A673 (cell line): Measurements from ENCODE around the gene SND1. TPM values are rescaled to one million over a fixed set of nuclear protein-coding genes. Genes with fewer than 3 reads are reported as not detected.

Experiments used
- BruUV-seq: library from RNA; stranded (reverse); fragments of 400-500 nt; replicated peaks from 2 replicates; lab custom pipeline; 2021; lab: Mats Ljungman, UMichigan
- CTCF ChIA-PET: fragments of 300-600 bp; sonication (Branson Sonifier 250); formaldehyde crosslinking; loops from one replicate; lab custom pipeline; 2022; ENCODE audit warnings: antibody characterized with exemption; lab: Charles Lee
- POLR2A ChIA-PET: fragments of 300-600 bp; sonication (Branson Sonifier 250); formaldehyde crosslinking; loops from one replicate; lab custom pipeline; 2022; ENCODE audit warnings: antibody characterized with exemption; ENCODE audit not compliant: low non-redundant PET; lab: Charles Lee
- DNase-seq: peaks from one replicate; pipeline ENCODE4 v3.0.0-alpha.2; 2015; ENCODE audit warnings: low spot score
- H3K27ac ChIP-seq: fragments of 200-600 bp; sonication (generic); 2 replicates; pipeline ENCODE4 v1.5.1; 2016; ENCODE audit warnings: mixed run types, low read depth, mild to moderate bottlenecking, mixed read lengths, antibody characterized with exemption, low read length; ENCODE audit not compliant: poor library complexity, severe bottlenecking
- H3K27me3 ChIP-seq: fragments of 200-600 bp; sonication (generic); replicated peaks from 2 replicates; pipeline ENCODE4 v1.6.1; 2017; ENCODE audit warnings: mixed run types, low read depth, mild to moderate bottlenecking, mixed read lengths, antibody characterized with exemption, low read length; ENCODE audit not compliant: insufficient read depth, poor library complexity
- H3K36me3 ChIP-seq: fragments of 200-600 bp; sonication (generic); 2 replicates; pipeline ENCODE4 v1.6.1; 2016; ENCODE audit warnings: mixed run types, mild to moderate bottlenecking, mixed read lengths, antibody characterized with exemption, low read length; ENCODE audit not compliant: insufficient read depth, poor library complexity, severe bottlenecking
- H3K4me1 ChIP-seq: fragments of 200-600 bp; sonication (generic); 2 replicates; pipeline ENCODE4 v1.6.1; 2017; ENCODE audit warnings: mixed run types, mild to moderate bottlenecking, mixed read lengths, antibody characterized with exemption, low read length; ENCODE audit not compliant: insufficient read depth, poor library complexity, severe bottlenecking
- H3K4me3 ChIP-seq: fragments of 200-600 bp; sonication (generic); 2 replicates; pipeline ENCODE4 v1.5.1; 2016; ENCODE audit warnings: low read depth, mixed run types, mild to moderate bottlenecking, mixed read lengths, low read length; ENCODE audit not compliant: poor library complexity, severe bottlenecking
- H3K9me3 ChIP-seq: fragments of 200-600 bp; sonication (generic); 2 replicates; pipeline ENCODE4 v1.6.1; 2016; ENCODE audit warnings: mixed run types, low read depth, mild to moderate bottlenecking, mixed read lengths, antibody characterized with exemption, low read length; ENCODE audit not compliant: poor library complexity, severe bottlenecking
- CTCF ChIP-seq: fragments of 300-800, 200-600 bp; sonication (generic); conservative IDR thresholded peaks from 2 replicates; pipeline ENCODE4 v1.5.1; 2017; ENCODE audit warnings: low read depth, mild to moderate bottlenecking, antibody characterized with exemption, low read length, moderate library complexity, mixed read lengths
- EZH2 ChIP-seq: fragments of 200-600 bp; sonication (generic); IDR thresholded peaks from 2 replicates; pipeline ENCODE4 v1.6.1; 2017; ENCODE audit warnings: borderline replicate concordance, low read depth, mild to moderate bottlenecking, mixed read lengths, antibody characterized with exemption, low read length; ENCODE audit not compliant: poor library complexity, severe bottlenecking
- intact Hi-C: fragments of 100-400 bp; cut with micrococcal nuclease; formaldehyde crosslinking; loops from one replicate; pipeline ENCODE4 v1.10.0; 2022; ENCODE audit not compliant: unreplicated experiment
- total RNA-seq: library from RNA; stranded (reverse); gene quantifications from 2 replicates; pipeline ENCODE4 v1.2.3, GENCODE V29; 2021

SND1 gene
- total RNA-seq, 1 experiment from 2014 or later: 177 TPM

- ChIA-PET POLR2A (no interaction called here), CTCF (no interaction called here)
- TF ChIP-seq CTCF (no peak), EZH2 (no peak)
- no peak for DNase-seq
- no TSS peak for BruUV-seq
- intact Hi-C loops: loop anchor here (5.0 kb wide), 1 partner anchor 52 kb away; no protein-coding TSS in a partner anchor
- H3K9me3 ChIP-seq: no peaks in the 10 kb centered on the region
- H3K27ac ChIP-seq: no peak overlapping the region
- H3K27me3 ChIP-seq: no peaks in the 10 kb centered on the region
- H3K4me1 ChIP-seq: peaks cover 20% of the 10 kb centered on the region
- H3K36me3 ChIP-seq: no peaks in the 10 kb centered on the region
- H3K4me3 ChIP-seq: no peak overlapping the region
Measured at GRCh38 chr7:127904670-127904985, 252.6 kb downstream of the SND1 start.

GRCh38 chr7:127905021-127905420, 253.0 kb downstream of the SND1 start:
- no TSS peak for BruUV-seq
- Histone ChIP-seq H3K4me1 (peaks cover 16% of the 10 kb centered on the region), H3K36me3 (no peaks in the 10 kb centered on the region), H3K4me3 (no peak overlapping the region), H3K27me3 (no peaks in the 10 kb centered on the region), H3K27ac (no peak overlapping the region), H3K9me3 (no peaks in the 10 kb centered on the region)
- CTCF ChIA-PET: no interaction called here
- no peak for DNase-seq
- no peak for TF ChIP-seq EZH2
- TF ChIP-seq CTCF: no peak
- POLR2A ChIA-PET: no interaction called here
- intact Hi-C loops: no loop called here

- BruUV-seq: no TSS peak
- DNase-seq: no peak
- H3K4me3 ChIP-seq: no peak overlapping the region
- no peaks in the 10 kb centered on the region for H3K27me3 ChIP-seq
- ChIA-PET POLR2A (no interaction called here), CTCF (no interaction called here)
- intact Hi-C loops: no loop called here
- H3K4me1 ChIP-seq: peaks cover 9% of the 10 kb centered on the region
- no peaks in the 10 kb centered on the region for H3K36me3 ChIP-seq
- TF ChIP-seq EZH2 (no peak), CTCF (no peak)
- no peak overlapping the region for H3K27ac ChIP-seq
- H3K9me3 ChIP-seq: no peaks in the 10 kb centered on the region
Measured at GRCh38 chr7:127905491-127906330, 253.7 kb downstream of the SND1 start.
